ENCODE data around the gene OR5B21.

The OR5B21 gene

DNA sequence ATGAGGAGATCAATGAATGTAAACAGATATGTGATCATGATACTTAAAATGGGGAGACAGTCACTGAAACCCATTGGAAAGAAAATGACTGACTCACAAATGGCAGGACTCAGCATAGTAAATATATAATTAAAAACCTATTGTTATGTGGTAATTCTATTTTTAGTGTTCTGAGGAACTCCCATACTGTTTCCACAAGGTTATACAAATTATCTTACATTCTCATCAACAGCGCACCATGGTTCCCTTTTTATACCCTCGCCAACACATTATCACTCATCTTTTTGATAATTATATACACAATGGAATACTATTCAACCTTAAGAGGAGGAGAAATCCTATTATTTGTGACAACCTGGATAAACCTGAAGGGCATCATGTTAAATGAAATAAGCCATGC is 17.1 kb downstream of the OR5B21 start:
- DNase-seq, result no peak

DNA sequence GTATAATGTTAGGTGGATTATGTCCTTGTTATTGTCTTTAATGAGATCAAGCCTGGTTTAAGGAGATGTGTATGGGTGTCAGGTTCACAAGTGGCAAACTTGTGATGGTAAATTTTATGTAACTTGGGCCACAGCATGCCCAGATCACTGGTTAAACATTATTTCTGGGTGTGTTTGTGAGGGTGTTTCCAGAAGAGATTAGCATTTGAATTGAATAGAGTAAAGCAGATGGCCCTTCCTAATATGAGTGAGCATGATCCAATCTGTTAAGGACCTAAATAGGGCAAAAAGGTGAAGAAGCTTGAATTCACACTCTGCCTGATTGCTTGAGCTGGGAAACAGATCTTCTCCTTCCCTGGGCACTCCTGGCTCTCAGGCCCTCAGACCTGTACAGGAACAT is 20.7 kb downstream of the OR5B21 start:
- no peak for DNase-seq

DNA sequence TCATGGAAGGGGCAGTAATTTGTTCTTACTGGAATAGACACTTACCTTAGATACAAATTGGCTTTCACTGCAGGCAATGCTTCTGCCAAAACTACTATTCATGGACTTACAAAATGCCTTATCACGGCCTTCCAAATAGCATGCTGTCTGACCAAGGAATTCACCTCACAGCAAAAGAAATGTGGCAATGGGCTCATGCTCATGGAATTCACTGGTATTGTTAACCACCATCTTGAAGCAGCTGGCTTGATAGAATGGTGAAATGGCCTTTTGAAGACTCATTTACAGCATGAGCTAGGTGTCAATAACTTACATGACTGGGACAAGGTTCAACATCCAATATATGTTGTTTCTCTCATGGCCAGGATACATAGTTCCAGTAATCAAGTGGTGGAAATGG is 21.9 kb downstream of the OR5B21 start:
- no peak for DNase-seq

DNA sequence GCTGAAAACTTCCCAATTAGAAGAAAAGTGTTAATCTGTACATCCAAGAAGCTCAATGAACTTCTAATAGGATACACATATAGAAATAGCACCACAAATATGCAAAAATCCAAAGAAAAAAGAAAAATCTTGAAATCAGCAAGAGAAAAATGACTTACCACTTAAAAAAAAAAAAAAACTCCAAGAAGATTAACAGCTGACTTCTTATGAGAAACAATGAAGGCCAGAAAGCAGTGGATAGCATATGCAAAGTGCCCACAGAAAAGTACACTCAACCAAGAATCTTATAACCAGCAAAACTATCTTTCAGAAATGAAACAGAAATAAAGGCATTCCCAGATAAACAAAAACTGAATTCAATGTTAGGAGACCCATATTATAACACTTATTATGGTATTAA is 36.0 kb downstream of the OR5B21 start:
- no peak for DNase-seq

DNA sequence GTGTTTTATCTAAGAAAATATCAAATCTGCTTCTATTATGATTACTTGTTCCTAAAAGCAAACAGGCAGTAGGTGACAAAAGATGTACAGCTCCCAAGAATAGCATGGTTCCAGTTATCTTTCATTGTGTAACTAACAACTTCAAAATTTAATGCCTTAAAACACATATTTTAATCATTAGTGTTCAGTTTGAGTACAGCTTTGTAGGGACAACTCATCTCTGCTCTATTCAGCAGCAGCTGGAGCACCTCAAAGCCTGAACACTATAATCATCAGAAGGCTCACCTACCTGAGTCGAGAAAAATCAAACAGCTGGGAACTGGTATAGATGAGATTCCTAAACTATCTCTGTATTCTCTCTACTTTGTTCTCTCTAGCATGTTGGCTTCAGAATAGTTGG is 41.6 kb downstream of the OR5B21 start:
- DNase-seq, result no peak

DNA sequence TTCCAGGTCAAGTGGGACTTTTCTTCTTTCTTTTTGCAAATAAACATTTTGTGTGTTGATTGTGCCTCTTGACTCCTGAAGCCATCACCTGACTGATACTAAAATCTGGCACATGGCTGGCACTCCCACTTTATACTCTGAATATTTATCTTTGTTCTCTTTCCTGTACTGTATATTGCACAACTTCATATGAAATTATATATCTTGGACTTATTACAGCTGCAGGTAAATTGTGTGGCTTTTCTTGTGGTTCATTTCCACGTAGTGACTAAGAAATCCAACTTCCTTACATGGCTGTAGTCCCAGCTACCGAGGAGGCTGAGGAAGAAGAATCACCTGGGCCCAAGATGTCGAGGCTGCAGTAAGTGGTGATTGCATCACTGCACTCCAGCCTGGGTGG is 42.2 kb downstream of the OR5B21 start:
- DNase-seq, result no peak

Data from hematopoietic multipotent progenitor cell treated with erythropoietin and hydrocortisone succinate and interleukin-3 and kit ligand, for 6 days (in vitro differentiated cells).